WTC11 (cell line): ENCODE measurements around the gene CHKA. TPM values are rescaled to one million over a fixed set of nuclear protein-coding genes. Genes with fewer than 3 reads are reported as not detected.
A peak's percentile ranks its signal among the peaks of the same experiment; 100 is the strongest.

Experiments
- ATAC-seq: fragments of 200-7000 bp; cut with Tn5 transposase; 2 replicates; pipeline ENCODE4 v1.10.0; 2021; ENCODE audit warnings: mild to moderate bottlenecking, moderate library complexity
- CTCF ChIA-PET: fragments of 300-600 bp; sonication (Branson Sonifier 250); formaldehyde crosslinking; loops from one replicate; lab custom pipeline; 2021; ENCODE audit warnings: antibody characterized with exemption; lab: Charles Lee
- POLR2A ChIA-PET: fragments of 350-600 bp; sonication (Branson Sonifier 250); formaldehyde crosslinking; loops from one replicate; lab custom pipeline; 2021; ENCODE audit warnings: antibody characterized with exemption; lab: Charles Lee
- DNase-seq: peaks from one replicate; pipeline ENCODE4 v3.0.0; 2021; ENCODE audit warnings: low spot score
- H3K27ac Mint-ChIP-seq: 2 replicates; pipeline ENCODE4 v1.8.0; 2021; ENCODE audit warnings: mixed read lengths
- H3K27me3 Mint-ChIP-seq: 2 replicates; pipeline ENCODE4 v1.8.0; 2021; ENCODE audit warnings: low read depth, mild to moderate bottlenecking, moderate library complexity, mixed read lengths
- H3K36me3 Mint-ChIP-seq: 2 replicates; pipeline ENCODE4 v1.8.0; 2021; ENCODE audit warnings: mixed read lengths
- H3K4me1 Mint-ChIP-seq: 2 replicates; pipeline ENCODE4 v1.8.0; 2022; ENCODE audit warnings: mixed read lengths
- H3K4me3 Mint-ChIP-seq: 2 replicates; pipeline ENCODE4 v1.8.0; 2021; ENCODE audit warnings: mild to moderate bottlenecking, moderate library complexity, mixed read lengths
- H3K9me3 Mint-ChIP-seq: 2 replicates; pipeline ENCODE4 v1.8.0; 2021; ENCODE audit warnings: mixed read lengths
- CBFB ChIP-seq: sonication (generic); formaldehyde crosslinking; IDR thresholded peaks from 2 replicates; pipeline ENCODE4 v1.8.1; 2022; ENCODE audit warnings: mild to moderate bottlenecking, low read depth, missing genetic modification reagents
- EMX1 ChIP-seq: fragments of 250-450 bp; sonication (Bioruptor Pico); IDR thresholded peaks from 2 replicates; pipeline ENCODE4 v1.8.0; 2021; ENCODE audit warnings: mild to moderate bottlenecking
- FOXP1 ChIP-seq: sonication (generic); formaldehyde crosslinking; IDR thresholded peaks from 2 replicates; pipeline ENCODE4 v1.8.0; 2022; ENCODE audit warnings: missing genetic modification reagents, mild to moderate bottlenecking, moderate library complexity, borderline replicate concordance
- IRF2 ChIP-seq: sonication (generic); formaldehyde crosslinking; IDR thresholded peaks from 2 replicates; pipeline ENCODE4 v1.8.0; 2022; ENCODE audit warnings: low read depth, missing genetic modification reagents, borderline replicate concordance
- NFE2L1 ChIP-seq: sonication (generic); formaldehyde crosslinking; IDR thresholded peaks from 2 replicates; pipeline ENCODE4 v1.8.1; 2023; ENCODE audit warnings: missing genetic modification reagents
- RELA ChIP-seq: sonication (generic); formaldehyde crosslinking; IDR thresholded peaks from 2 replicates; pipeline ENCODE4 v1.8.1; 2022; ENCODE audit warnings: missing genetic modification reagents, mild to moderate bottlenecking, borderline replicate concordance
- SP1 ChIP-seq: sonication (generic); formaldehyde crosslinking; conservative IDR thresholded peaks from 2 replicates; pipeline ENCODE4 v1.8.1; 2022; ENCODE audit warnings: missing genetic modification reagents
- ZBTB21 ChIP-seq: sonication (generic); formaldehyde crosslinking; IDR thresholded peaks from 2 replicates; pipeline ENCODE4 v1.8.1; 2023; ENCODE audit warnings: mild to moderate bottlenecking, missing genetic modification reagents, borderline replicate concordance
- ZNF232 ChIP-seq: sonication (generic); formaldehyde crosslinking; IDR thresholded peaks from 2 replicates; pipeline ENCODE4 v1.8.0; 2022; ENCODE audit warnings: mild to moderate bottlenecking, missing genetic modification reagents
- total RNA-seq: library from RNA; stranded (reverse); gene quantifications from 3 replicates; pipeline ENCODE4 v1.2.3, GENCODE V29; 2021
- TF ChIP-seq, protein P1 (sequence below): fragments of 200-600 bp; IDR thresholded peaks from 2 replicates; pipeline ENCODE4 v1.8.0; 2022; ENCODE audit warnings: antibody characterized with exemption
- TF ChIP-seq, protein P2 (sequence below): fragments of 250-450 bp; sonication (Bioruptor Pico); IDR thresholded peaks from 2 replicates; pipeline ENCODE4 v1.9.0; 2021; ENCODE audit warnings: moderate library complexity, mild to moderate bottlenecking, inconsistent platforms, borderline replicate concordance
- TF ChIP-seq, protein P3 (sequence below): fragments of 250-450 bp; sonication (Bioruptor Pico); IDR thresholded peaks from 2 replicates; pipeline ENCODE4 v2.1.2; 2022; ENCODE audit warnings: mild to moderate bottlenecking, moderate library complexity
- TF ChIP-seq, protein P4 (sequence below): fragments of 250-450 bp; sonication (Bioruptor Pico); IDR thresholded peaks from 2 replicates; pipeline ENCODE4 v1.8.0; 2021; ENCODE audit warnings: mild to moderate bottlenecking
- TF ChIP-seq, protein P5 (sequence below): sonication (generic); formaldehyde crosslinking; IDR thresholded peaks from 2 replicates; pipeline ENCODE4 v1.8.0; 2022; ENCODE audit warnings: mild to moderate bottlenecking, missing genetic modification reagents
- TF ChIP-seq, protein P6 (sequence below): sonication (generic); formaldehyde crosslinking; conservative IDR thresholded peaks from 2 replicates; pipeline ENCODE4 v1.8.1; 2022; ENCODE audit warnings: mild to moderate bottlenecking, missing genetic modification reagents
- TF ChIP-seq, protein P7 (sequence below): sonication (generic); formaldehyde crosslinking; IDR thresholded peaks from 2 replicates; pipeline ENCODE4 v1.8.1; 2023; ENCODE audit warnings: mild to moderate bottlenecking, moderate library complexity, missing genetic modification reagents
- TF ChIP-seq, protein P8 (sequence below): fragments of 250-450 bp; sonication (Bioruptor Pico); IDR thresholded peaks from 2 replicates; pipeline ENCODE4 v1.9.0; 2021; ENCODE audit warnings: mild to moderate bottlenecking, borderline replicate concordance
- TF ChIP-seq, protein P9 (sequence below): sonication (generic); formaldehyde crosslinking; IDR thresholded peaks from 2 replicates; pipeline ENCODE4 v1.8.1; 2023; ENCODE audit warnings: mild to moderate bottlenecking, missing genetic modification reagents
- TF ChIP-seq, protein P10 (sequence below): sonication (generic); formaldehyde crosslinking; IDR thresholded peaks from 2 replicates; pipeline ENCODE4 v1.8.0; 2023; ENCODE audit warnings: mild to moderate bottlenecking, missing genetic modification reagents

Gene CHKA
- total RNA-seq, 1 experiment from 2014 or later: 76.1 TPM

DNA sequence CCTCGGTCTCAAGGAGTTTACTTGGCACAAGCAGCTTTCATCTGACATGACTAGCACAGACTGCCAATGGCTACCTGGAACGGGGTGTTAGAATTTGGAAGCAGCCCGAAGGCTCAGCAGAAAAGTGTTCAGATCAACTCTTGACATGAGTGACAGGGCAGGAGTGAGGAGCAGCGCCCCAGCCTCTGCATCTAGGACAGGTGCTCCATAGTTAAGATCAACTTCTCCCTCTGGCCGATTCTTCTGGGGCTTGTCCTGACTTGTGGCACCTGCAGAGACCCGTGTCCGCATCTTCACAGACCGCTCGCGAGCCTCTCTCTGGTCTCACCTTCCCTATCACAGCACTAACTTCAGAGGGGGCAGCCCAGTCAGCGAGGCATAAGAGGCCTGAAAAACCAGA, 42.5 kb upstream of the CHKA start (continued):
- TF ChIP-seq, protein P1, sequence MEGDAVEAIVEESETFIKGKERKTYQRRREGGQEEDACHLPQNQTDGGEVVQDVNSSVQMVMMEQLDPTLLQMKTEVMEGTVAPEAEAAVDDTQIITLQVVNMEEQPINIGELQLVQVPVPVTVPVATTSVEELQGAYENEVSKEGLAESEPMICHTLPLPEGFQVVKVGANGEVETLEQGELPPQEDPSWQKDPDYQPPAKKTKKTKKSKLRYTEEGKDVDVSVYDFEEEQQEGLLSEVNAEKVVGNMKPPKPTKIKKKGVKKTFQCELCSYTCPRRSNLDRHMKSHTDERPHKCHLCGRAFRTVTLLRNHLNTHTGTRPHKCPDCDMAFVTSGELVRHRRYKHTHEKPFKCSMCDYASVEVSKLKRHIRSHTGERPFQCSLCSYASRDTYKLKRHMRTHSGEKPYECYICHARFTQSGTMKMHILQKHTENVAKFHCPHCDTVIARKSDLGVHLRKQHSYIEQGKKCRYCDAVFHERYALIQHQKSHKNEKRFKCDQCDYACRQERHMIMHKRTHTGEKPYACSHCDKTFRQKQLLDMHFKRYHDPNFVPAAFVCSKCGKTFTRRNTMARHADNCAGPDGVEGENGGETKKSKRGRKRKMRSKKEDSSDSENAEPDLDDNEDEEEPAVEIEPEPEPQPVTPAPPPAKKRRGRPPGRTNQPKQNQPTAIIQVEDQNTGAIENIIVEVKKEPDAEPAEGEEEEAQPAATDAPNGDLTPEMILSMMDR: no peak
- TF ChIP-seq FOXP1 (CRISPR knock-in tag): no peak
- TF ChIP-seq, protein P2, sequence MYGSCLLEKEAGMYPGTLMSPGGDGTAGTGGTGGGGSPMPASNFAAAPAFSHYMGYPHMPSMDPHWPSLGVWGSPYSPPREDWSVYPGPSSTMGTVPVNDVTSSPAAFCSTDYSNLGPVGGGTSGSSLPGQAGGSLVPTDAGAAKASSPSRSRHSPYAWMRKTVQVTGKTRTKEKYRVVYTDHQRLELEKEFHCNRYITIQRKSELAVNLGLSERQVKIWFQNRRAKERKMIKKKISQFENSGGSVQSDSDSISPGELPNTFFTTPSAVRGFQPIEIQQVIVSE (CRISPR knock-in tag): no peak

DNA sequence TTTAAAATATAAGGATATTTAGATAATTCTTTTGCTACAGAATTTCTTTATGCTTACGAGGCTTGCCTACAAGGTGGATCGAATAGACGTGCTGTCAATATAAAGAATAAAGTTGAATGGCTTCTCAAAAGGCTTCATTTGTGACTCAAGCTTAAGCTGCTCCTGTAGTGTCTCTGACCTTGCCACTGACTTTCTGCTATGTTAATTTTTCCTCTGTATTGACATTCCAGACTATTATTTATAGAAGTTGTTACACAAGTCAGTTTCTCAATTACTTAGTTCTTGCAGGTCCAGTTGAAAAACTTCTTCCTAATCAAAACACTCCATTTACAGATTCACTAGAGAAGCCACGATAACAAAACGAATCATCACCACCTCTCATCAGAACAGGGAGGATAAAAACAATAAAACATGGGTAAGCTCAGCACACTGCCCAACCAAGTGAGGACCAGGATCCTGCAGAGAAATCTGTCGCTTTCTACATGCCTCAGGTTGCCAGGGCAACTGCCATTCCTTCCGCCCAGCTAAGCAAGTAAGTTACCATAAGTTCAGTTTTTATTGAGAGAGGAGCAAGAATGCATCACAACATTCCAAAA, 39.0 kb upstream of the CHKA start:
- Mint-ChIP-seq H3K36me3 (peaks cover 11% of the 10 kb centered on the region), H3K4me1 (peaks cover 4% of the 10 kb centered on the region; the same call in 1 of the 2 replicates), H3K27ac (peak overlapping the region; percentile 50), H3K9me3 (no peaks in the 10 kb centered on the region), H3K4me3 (no peak overlapping the region), H3K27me3 (no peaks in the 10 kb centered on the region)
- CTCF ChIA-PET: no interaction called here
- POLR2A ChIA-PET: no interaction called here
- no peak for DNase-seq
- no peak for ATAC-seq
- TF ChIP-seq, protein P3, sequence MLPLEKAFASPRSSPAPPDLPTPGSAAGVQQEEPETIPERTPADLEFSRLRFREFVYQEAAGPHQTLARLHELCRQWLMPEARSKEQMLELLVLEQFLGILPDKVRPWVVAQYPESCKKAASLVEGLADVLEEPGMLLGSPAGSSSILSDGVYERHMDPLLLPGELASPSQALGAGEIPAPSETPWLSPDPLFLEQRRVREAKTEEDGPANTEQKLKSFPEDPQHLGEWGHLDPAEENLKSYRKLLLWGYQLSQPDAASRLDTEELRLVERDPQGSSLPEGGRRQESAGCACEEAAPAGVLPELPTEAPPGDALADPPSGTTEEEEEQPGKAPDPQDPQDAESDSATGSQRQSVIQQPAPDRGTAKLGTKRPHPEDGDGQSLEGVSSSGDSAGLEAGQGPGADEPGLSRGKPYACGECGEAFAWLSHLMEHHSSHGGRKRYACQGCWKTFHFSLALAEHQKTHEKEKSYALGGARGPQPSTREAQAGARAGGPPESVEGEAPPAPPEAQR (CRISPR knock-in tag): no peak
- TF ChIP-seq NFE2L1 (CRISPR knock-in tag) (no peak), SP1 (CRISPR knock-in tag) (no peak), CBFB (CRISPR knock-in tag) (no peak), EMX1 (CRISPR knock-in tag) (no peak), IRF2 (CRISPR knock-in tag) (no peak), ZBTB21 (no peak), ZNF232 (CRISPR knock-in tag) (no peak), FOXP1 (CRISPR knock-in tag) (no peak), RELA (no peak)
- TF ChIP-seq, protein P4, sequence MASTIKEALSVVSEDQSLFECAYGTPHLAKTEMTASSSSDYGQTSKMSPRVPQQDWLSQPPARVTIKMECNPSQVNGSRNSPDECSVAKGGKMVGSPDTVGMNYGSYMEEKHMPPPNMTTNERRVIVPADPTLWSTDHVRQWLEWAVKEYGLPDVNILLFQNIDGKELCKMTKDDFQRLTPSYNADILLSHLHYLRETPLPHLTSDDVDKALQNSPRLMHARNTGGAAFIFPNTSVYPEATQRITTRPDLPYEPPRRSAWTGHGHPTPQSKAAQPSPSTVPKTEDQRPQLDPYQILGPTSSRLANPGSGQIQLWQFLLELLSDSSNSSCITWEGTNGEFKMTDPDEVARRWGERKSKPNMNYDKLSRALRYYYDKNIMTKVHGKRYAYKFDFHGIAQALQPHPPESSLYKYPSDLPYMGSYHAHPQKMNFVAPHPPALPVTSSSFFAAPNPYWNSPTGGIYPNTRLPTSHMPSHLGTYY (CRISPR knock-in tag): no peak
- TF ChIP-seq, protein P5, sequence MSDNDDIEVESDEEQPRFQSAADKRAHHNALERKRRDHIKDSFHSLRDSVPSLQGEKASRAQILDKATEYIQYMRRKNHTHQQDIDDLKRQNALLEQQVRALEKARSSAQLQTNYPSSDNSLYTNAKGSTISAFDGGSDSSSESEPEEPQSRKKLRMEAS (CRISPR knock-in tag): no peak
- TF ChIP-seq, protein P6, sequence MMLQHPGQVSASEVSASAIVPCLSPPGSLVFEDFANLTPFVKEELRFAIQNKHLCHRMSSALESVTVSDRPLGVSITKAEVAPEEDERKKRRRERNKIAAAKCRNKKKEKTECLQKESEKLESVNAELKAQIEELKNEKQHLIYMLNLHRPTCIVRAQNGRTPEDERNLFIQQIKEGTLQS (CRISPR knock-in tag): no peak
- TF ChIP-seq, protein P7, sequence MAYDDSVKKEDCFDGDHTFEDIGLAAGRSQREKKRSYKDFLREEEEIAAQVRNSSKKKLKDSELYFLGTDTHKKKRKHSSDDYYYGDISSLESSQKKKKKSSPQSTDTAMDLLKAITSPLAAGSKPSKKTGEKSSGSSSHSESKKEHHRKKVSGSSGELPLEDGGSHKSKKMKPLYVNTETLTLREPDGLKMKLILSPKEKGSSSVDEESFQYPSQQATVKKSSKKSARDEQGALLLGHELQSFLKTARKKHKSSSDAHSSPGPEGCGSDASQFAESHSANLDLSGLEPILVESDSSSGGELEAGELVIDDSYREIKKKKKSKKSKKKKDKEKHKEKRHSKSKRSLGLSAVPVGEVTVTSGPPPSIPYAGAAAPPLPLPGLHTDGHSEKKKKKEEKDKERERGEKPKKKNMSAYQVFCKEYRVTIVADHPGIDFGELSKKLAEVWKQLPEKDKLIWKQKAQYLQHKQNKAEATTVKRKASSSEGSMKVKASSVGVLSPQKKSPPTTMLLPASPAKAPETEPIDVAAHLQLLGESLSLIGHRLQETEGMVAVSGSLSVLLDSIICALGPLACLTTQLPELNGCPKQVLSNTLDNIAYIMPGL (CRISPR knock-in tag): no peak
- TF ChIP-seq, protein P8, sequence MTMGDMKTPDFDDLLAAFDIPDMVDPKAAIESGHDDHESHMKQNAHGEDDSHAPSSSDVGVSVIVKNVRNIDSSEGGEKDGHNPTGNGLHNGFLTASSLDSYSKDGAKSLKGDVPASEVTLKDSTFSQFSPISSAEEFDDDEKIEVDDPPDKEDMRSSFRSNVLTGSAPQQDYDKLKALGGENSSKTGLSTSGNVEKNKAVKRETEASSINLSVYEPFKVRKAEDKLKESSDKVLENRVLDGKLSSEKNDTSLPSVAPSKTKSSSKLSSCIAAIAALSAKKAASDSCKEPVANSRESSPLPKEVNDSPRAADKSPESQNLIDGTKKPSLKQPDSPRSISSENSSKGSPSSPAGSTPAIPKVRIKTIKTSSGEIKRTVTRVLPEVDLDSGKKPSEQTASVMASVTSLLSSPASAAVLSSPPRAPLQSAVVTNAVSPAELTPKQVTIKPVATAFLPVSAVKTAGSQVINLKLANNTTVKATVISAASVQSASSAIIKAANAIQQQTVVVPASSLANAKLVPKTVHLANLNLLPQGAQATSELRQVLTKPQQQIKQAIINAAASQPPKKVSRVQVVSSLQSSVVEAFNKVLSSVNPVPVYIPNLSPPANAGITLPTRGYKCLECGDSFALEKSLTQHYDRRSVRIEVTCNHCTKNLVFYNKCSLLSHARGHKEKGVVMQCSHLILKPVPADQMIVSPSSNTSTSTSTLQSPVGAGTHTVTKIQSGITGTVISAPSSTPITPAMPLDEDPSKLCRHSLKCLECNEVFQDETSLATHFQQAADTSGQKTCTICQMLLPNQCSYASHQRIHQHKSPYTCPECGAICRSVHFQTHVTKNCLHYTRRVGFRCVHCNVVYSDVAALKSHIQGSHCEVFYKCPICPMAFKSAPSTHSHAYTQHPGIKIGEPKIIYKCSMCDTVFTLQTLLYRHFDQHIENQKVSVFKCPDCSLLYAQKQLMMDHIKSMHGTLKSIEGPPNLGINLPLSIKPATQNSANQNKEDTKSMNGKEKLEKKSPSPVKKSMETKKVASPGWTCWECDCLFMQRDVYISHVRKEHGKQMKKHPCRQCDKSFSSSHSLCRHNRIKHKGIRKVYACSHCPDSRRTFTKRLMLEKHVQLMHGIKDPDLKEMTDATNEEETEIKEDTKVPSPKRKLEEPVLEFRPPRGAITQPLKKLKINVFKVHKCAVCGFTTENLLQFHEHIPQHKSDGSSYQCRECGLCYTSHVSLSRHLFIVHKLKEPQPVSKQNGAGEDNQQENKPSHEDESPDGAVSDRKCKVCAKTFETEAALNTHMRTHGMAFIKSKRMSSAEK (CRISPR knock-in tag): no peak
- TF ChIP-seq, protein P9, sequence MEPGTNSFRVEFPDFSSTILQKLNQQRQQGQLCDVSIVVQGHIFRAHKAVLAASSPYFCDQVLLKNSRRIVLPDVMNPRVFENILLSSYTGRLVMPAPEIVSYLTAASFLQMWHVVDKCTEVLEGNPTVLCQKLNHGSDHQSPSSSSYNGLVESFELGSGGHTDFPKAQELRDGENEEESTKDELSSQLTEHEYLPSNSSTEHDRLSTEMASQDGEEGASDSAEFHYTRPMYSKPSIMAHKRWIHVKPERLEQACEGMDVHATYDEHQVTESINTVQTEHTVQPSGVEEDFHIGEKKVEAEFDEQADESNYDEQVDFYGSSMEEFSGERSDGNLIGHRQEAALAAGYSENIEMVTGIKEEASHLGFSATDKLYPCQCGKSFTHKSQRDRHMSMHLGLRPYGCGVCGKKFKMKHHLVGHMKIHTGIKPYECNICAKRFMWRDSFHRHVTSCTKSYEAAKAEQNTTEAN (CRISPR knock-in tag): no peak
- TF ChIP-seq, protein P10, sequence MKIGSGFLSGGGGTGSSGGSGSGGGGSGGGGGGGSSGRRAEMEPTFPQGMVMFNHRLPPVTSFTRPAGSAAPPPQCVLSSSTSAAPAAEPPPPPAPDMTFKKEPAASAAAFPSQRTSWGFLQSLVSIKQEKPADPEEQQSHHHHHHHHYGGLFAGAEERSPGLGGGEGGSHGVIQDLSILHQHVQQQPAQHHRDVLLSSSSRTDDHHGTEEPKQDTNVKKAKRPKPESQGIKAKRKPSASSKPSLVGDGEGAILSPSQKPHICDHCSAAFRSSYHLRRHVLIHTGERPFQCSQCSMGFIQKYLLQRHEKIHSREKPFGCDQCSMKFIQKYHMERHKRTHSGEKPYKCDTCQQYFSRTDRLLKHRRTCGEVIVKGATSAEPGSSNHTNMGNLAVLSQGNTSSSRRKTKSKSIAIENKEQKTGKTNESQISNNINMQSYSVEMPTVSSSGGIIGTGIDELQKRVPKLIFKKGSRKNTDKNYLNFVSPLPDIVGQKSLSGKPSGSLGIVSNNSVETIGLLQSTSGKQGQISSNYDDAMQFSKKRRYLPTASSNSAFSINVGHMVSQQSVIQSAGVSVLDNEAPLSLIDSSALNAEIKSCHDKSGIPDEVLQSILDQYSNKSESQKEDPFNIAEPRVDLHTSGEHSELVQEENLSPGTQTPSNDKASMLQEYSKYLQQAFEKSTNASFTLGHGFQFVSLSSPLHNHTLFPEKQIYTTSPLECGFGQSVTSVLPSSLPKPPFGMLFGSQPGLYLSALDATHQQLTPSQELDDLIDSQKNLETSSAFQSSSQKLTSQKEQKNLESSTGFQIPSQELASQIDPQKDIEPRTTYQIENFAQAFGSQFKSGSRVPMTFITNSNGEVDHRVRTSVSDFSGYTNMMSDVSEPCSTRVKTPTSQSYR: no peak
